Activated CD4-positive, alpha-beta T cell treated with anti-CD3 and anti-CD28 coated beads for 36 hours (primary cell): ENCODE measurements around the gene REV1. TPM values are rescaled to one million over a fixed set of nuclear protein-coding genes. Genes with fewer than 3 reads are reported as not detected.
"Not testable (repeated sequence)": the region's sequence is repeated elsewhere in the genome, so short reads cannot be mapped to it uniquely, and the experiment has no call there.

Experiments used
- ATAC-seq: fragments of 200-7000 bp; cut with Tn5 transposase; one replicate; pipeline ENCODE4 v1.10.0; 2021; ENCODE audit warnings: mild to moderate bottlenecking, moderate library complexity
- CTCF ChIA-PET: fragments of 350-600 bp; sonication (Branson Sonifier 250); formaldehyde crosslinking; loops from one replicate; lab custom pipeline; 2021; ENCODE audit warnings: antibody characterized with exemption; lab: Charles Lee
- POLR2A ChIA-PET: fragments of 350-600 bp; sonication (Branson Sonifier 250); formaldehyde crosslinking; loops from one replicate; lab custom pipeline; 2021; ENCODE audit warnings: antibody characterized with exemption, inconsistent platforms; lab: Charles Lee
- DNase-seq: peaks from one replicate; pipeline ENCODE4 v3.0.0-alpha.2; 2020
- H3K27ac Mint-ChIP-seq: one replicate; pipeline ENCODE4 v1.8.0; 2021; ENCODE audit warnings: mixed read lengths
- H3K27me3 Mint-ChIP-seq: one replicate; pipeline ENCODE4 v1.8.0; 2021; ENCODE audit warnings: mixed read lengths
- H3K36me3 Mint-ChIP-seq: one replicate; pipeline ENCODE4 v1.8.0; 2021; ENCODE audit warnings: low read depth, mixed read lengths
- H3K4me1 Mint-ChIP-seq: one replicate; pipeline ENCODE4 v1.8.0; 2021; ENCODE audit warnings: mixed read lengths
- H3K4me3 Mint-ChIP-seq: one replicate; pipeline ENCODE4 v1.8.0; 2021; ENCODE audit warnings: mild to moderate bottlenecking, moderate library complexity, mixed read lengths
- H3K9me3 Mint-ChIP-seq: one replicate; pipeline ENCODE4 v1.8.0; 2021; ENCODE audit warnings: low read depth, mixed read lengths
- intact Hi-C, 2 experiments: fragments of 100-400 bp; cut with DNase I in 1 of 2; cut with micrococcal nuclease in 1 of 2; formaldehyde crosslinking; loops; one replicate each; pipeline versions ENCODE4 v1.14.2 to v1.15.1; 2022 to 2024; cut with DNase I, micrococcal nuclease
- total RNA-seq, 2 experiments: library from RNA; stranded (reverse); gene quantifications; one replicate each; pipeline ENCODE4 v1.2.3, GENCODE V29; 2021

REV1 gene
- total RNA-seq, 2 experiments from 2014 or later = 30.0 to 38.2 TPM

- peaks cover 14% of the 10 kb centered on the region for H3K36me3 Mint-ChIP-seq
- no peaks in the 10 kb centered on the region for H3K27me3 Mint-ChIP-seq
- ATAC-seq (no peak), DNase-seq (no peak)
- H3K27ac Mint-ChIP-seq = no peak overlapping the region
- peaks cover 42% of the 10 kb centered on the region for H3K4me1 Mint-ChIP-seq
- peaks cover 2% of the 10 kb centered on the region for H3K9me3 Mint-ChIP-seq
- ChIA-PET CTCF (interaction anchor here (0.6 to 1.3 kb wide), 4 partner anchors 10 to 329 kb away, joined by 3 to 4 read pairs (median 4); no protein-coding TSS in a partner anchor), POLR2A (no interaction called here)
- H3K4me3 Mint-ChIP-seq = no peak overlapping the region
- intact Hi-C loops = no loop called here
These were observed 17.9 kb downstream of the REV1 start for GRCh38 chr2:99471654-99472599.

- ATAC-seq = no peak
- intact Hi-C loops = no loop called here
- H3K4me1 Mint-ChIP-seq = peaks cover 39% of the 10 kb centered on the region
- H3K9me3 Mint-ChIP-seq = peaks cover 2% of the 10 kb centered on the region
- no peak overlapping the region for H3K27ac Mint-ChIP-seq
- CTCF ChIA-PET = no interaction called here
- POLR2A ChIA-PET = no interaction called here
- H3K4me3 Mint-ChIP-seq = no peak overlapping the region
- no peak for DNase-seq
- H3K27me3 Mint-ChIP-seq = no peaks in the 10 kb centered on the region
- H3K36me3 Mint-ChIP-seq = peaks cover 14% of the 10 kb centered on the region
These were observed 18.9 kb downstream of the REV1 start for GRCh38 chr2:99470957-99471356.

- H3K27ac Mint-ChIP-seq, intact Hi-C loops, POLR2A ChIA-PET, ATAC-seq, CTCF ChIA-PET, H3K4me3 Mint-ChIP-seq, DNase-seq, H3K9me3 Mint-ChIP-seq, H3K27me3 Mint-ChIP-seq: not testable (repeated sequence)
- peaks cover 39% of the 10 kb centered on the region for H3K4me1 Mint-ChIP-seq
- H3K36me3 Mint-ChIP-seq = peaks cover 14% of the 10 kb centered on the region
These were observed 19.4 kb downstream of the REV1 start for GRCh38 chr2:99470459-99470858.

- H3K4me3 Mint-ChIP-seq = no peak overlapping the region
- H3K4me1 Mint-ChIP-seq = peaks cover 32% of the 10 kb centered on the region
- ChIA-PET CTCF (no interaction called here), POLR2A (no interaction called here)
- ATAC-seq (no peak), DNase-seq (no peak)
- intact Hi-C loops = no loop called here
- no peaks in the 10 kb centered on the region for H3K27me3 Mint-ChIP-seq
- H3K36me3 Mint-ChIP-seq = peaks cover 14% of the 10 kb centered on the region
- H3K27ac Mint-ChIP-seq = no peak overlapping the region
- peaks cover 2% of the 10 kb centered on the region for H3K9me3 Mint-ChIP-seq
These were observed 20.4 kb downstream of the REV1 start for GRCh38 chr2:99469394-99469793.

- Mint-ChIP-seq H3K27me3 (no peaks in the 10 kb centered on the region), H3K36me3 (peaks cover 16% of the 10 kb centered on the region), H3K4me1 (peaks cover 23% of the 10 kb centered on the region), H3K27ac (no peak overlapping the region), H3K4me3 (no peak overlapping the region), H3K9me3 (peaks cover 2% of the 10 kb centered on the region)
- POLR2A ChIA-PET = no interaction called here
- ATAC-seq (no peak), DNase-seq (no peak)
- CTCF ChIA-PET = no interaction called here
- intact Hi-C loops = no loop called here
These were observed 21.7 kb downstream of the REV1 start for GRCh38 chr2:99468155-99468554.

GRCh38 chr2:99467390-99467789 is 22.4 kb downstream of the REV1 start:
- H3K27me3 Mint-ChIP-seq = no peaks in the 10 kb centered on the region
- DNase-seq (no peak), ATAC-seq (no peak)
- intact Hi-C loops = no loop called here
- peaks cover 16% of the 10 kb centered on the region for H3K36me3 Mint-ChIP-seq
- peaks cover 16% of the 10 kb centered on the region for H3K4me1 Mint-ChIP-seq
- ChIA-PET POLR2A (no interaction called here), CTCF (interaction anchor here (0.6 to 0.7 kb wide), 2 partner anchors 10 to 287 kb away, joined by 3 read pairs; no protein-coding TSS in a partner anchor)
- H3K27ac Mint-ChIP-seq = no peak overlapping the region
- H3K4me3 Mint-ChIP-seq = no peak overlapping the region
- H3K9me3 Mint-ChIP-seq = peaks cover 2% of the 10 kb centered on the region

GRCh38 chr2:99461828-99462483 is 27.9 kb downstream of the REV1 start:
- Mint-ChIP-seq H3K27me3 (no peaks in the 10 kb centered on the region), H3K36me3 (peaks cover 37% of the 10 kb centered on the region), H3K27ac (no peak overlapping the region), H3K4me3 (no peak overlapping the region), H3K4me1 (peaks cover 4% of the 10 kb centered on the region), H3K9me3 (no peaks in the 10 kb centered on the region)
- DNase-seq = no peak
- ChIA-PET POLR2A (no interaction called here), CTCF (no interaction called here)
- ATAC-seq = no peak
- intact Hi-C loops = no loop called here

- Mint-ChIP-seq H3K4me3 (no peak overlapping the region), H3K9me3 (no peaks in the 10 kb centered on the region), H3K27me3 (no peaks in the 10 kb centered on the region), H3K4me1 (no peaks in the 10 kb centered on the region), H3K36me3 (peaks cover 53% of the 10 kb centered on the region), H3K27ac (no peak overlapping the region)
- CTCF ChIA-PET = no interaction called here
- DNase-seq (no peak), ATAC-seq (no peak)
- intact Hi-C loops = no loop called here
- POLR2A ChIA-PET = no interaction called here
These were observed 31.3 kb downstream of the REV1 start for GRCh38 chr2:99458529-99458928.

GRCh38 chr2:99451686-99452085 is 38.1 kb downstream of the REV1 start:
- ChIA-PET CTCF (interaction anchor here (1.1 kb wide), 1 partner anchor 31 kb away, joined by 3 read pairs; no protein-coding TSS in a partner anchor), POLR2A (no interaction called here)
- H3K9me3 Mint-ChIP-seq = no peaks in the 10 kb centered on the region
- no peak overlapping the region for H3K27ac Mint-ChIP-seq
- peaks cover 36% of the 10 kb centered on the region for H3K36me3 Mint-ChIP-seq
- no peaks in the 10 kb centered on the region for H3K4me1 Mint-ChIP-seq
- DNase-seq (no peak), ATAC-seq (no peak)
- H3K4me3 Mint-ChIP-seq = no peak overlapping the region
- intact Hi-C loops = no loop called here
- H3K27me3 Mint-ChIP-seq = no peaks in the 10 kb centered on the region

- Mint-ChIP-seq H3K36me3 (peaks cover 35% of the 10 kb centered on the region), H3K9me3 (no peaks in the 10 kb centered on the region), H3K27me3 (no peaks in the 10 kb centered on the region), H3K4me3 (no peak overlapping the region), H3K4me1 (no peaks in the 10 kb centered on the region), H3K27ac (no peak overlapping the region)
- ChIA-PET POLR2A (no interaction called here), CTCF (interaction anchor here (1.1 kb wide), 1 partner anchor 31 kb away, joined by 3 read pairs; no protein-coding TSS in a partner anchor)
- intact Hi-C loops = no loop called here
- no peak for ATAC-seq
- no peak for DNase-seq
These were observed 38.5 kb downstream of the REV1 start for GRCh38 chr2:99451280-99451679.

GRCh38 chr2:99450199-99450598 is 39.6 kb downstream of the REV1 start:
- no peak overlapping the region for H3K27ac Mint-ChIP-seq
- ChIA-PET CTCF (interaction anchor here (0.6 to 0.9 kb wide), 2 partner anchors 9 to 1562 kb away, joined by 3 read pairs; no protein-coding TSS in a partner anchor), POLR2A (no interaction called here)
- no peak for ATAC-seq
- no peaks in the 10 kb centered on the region for H3K27me3 Mint-ChIP-seq
- no peak for DNase-seq
- peaks cover 2% of the 10 kb centered on the region for H3K4me1 Mint-ChIP-seq
- no peak overlapping the region for H3K4me3 Mint-ChIP-seq
- peaks cover 27% of the 10 kb centered on the region for H3K36me3 Mint-ChIP-seq
- H3K9me3 Mint-ChIP-seq = no peaks in the 10 kb centered on the region
- intact Hi-C loops = no loop called here
